ENCODE results near the gene SLC44A4.
A peak's percentile ranks its signal among the peaks of the same experiment; 100 is the strongest.
"Not testable (repeated sequence)": the region's sequence is repeated elsewhere in the genome, so short reads cannot be mapped to it uniquely, and the experiment has no call there.

The SLC44A4 gene

DNA sequence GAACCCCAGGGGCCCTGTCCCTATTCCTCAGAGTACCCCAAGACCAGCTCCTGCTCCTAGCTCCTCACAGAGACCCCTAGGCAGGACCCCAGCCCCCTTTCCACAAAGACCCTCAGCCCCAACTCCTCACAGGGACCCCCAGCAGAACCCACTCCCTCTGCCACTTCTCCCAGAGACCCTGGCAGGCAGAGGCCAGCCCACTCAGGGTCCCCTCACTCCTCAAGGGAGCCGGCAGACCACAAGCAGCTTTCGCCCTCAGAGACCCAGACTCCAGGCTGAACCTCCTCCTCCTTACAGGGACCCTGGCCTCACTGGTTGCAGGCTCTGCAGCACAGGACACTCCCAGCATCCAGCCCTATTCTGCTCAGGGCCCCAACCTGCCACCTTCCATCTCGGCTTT is 575 bp downstream of the SLC44A4 start:
- no peak for DNase-seq

DNA sequence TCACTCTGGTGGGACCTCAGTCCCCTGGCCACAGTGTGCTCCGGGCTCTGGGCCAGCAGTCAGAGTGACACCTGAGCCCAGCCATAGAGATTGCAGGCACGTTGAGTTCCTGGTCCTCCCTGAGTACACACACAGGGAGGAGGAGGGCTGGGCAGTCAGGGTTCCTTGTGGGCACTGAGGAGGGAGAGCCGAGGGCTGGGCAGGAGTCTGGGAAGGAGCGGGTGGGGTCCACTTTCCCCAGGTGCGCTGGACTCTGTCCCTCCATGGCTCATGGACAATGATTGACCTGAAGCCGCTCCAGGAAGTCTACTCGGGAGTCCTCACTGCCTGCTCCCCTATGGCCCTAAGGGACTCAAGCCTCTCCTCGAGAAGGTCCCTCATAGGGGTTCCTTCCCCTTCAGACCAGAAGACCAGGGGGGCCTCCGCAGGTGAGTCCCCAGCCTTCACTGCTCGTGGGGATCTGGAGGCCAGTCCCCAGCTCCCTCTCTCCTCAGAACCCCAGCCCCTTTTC is 1.1 kb downstream of the SLC44A4 start:
- DNase-seq: no peak

DNA sequence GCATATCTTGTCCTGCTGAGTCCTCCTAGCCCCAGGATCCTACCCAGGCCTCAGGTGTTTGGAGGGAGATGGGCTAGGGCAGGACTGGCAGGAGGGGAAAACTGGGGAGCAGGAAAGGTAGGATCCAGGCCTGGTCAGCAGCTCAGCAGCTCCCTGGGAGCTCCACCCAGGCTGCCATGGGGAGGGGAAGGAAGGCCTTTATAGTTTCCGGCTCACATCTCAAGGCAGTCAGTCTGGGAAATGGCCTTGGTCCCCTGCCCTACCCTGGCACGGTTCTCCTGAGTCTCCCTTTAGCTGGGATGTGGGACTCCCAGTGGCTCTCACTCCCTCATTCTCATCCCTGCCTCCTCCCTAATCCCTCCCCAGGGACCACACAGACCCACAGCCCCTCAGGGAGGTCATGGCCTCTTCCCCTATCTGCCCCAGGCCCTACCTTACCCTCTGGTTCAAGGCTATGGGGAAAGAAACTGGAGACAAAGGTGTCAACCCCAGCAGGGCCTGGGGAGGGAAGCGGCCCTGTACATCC is 1.6 kb downstream of the SLC44A4 start:
- no peak for DNase-seq

DNA sequence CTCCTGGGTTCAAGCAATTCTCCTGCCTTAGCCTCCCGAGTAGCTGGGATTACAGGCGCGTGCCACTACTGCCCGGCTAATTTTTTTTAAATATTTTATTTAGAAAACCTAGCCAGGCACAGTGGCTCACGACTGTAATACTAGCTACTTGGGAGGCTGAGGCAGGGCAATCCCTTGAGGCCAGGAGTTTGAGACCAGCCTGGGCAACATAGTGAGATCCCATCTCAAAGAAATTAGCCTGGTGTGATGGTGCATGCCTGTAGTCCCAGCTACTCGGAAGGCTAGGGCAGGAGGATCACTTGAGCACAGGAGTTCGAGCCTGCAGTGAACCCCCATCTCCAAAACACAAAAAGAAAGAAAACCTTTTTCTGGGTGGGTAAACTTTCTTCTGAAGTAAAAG is 2.4 kb downstream of the SLC44A4 start:
- DNase-seq: no peak

DNA sequence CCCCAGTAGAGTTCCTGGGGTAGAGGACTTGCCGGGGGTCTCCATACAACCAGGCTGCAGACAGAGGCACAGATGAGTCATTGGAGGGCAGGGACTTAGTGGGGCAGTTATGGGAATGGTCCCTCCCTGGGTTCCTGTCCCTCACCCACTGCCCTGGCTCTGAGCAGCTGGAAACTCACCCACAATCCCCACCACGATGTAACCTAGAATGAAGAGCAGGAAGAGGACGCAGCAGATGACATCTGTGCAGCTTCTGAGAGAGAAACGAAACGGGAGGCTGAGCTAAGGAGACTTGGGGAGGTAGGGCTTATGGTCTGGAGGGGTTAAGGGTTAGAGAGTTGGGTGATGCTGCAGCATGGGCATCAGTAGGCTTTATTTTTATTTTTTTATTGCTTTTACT is 2.9 kb downstream of the SLC44A4 start:
- DNase-seq: no peak

DNA sequence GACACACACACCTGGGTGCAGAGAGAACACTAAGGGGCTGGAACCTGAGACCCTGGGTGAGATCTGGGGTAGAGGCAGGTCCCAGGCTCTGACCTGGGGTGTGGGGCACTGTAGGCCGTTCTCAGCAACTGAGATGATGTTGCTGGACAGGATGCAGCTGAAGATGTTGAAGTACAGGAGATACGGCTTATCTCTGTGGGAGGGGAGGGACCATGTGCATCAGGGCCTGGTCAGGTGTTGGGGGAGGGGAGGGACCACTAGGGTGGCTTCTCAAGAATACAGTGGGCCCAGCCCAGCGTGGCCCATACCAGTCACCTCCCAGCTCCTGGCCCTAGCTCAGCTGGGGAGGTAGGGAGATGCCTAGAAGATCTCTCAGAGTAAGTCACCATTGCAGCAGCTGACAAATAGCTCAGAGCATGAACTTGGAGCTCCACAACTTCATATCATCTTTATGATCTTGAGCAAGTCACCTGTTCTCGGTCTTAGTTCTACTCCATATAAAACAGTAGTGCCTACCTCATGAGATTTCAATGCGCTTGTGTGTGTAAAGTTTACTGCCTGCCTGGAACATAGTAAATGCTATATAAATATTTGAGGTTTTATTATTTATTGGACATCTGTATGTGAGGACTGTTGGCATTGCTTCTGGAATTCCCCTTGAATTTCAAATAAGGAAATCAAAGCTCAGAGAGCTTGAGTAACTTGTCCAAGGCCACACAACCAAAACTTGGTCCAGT is 3.8 kb downstream of the SLC44A4 start:
- DNase-seq: peak; percentile 24

DNA sequence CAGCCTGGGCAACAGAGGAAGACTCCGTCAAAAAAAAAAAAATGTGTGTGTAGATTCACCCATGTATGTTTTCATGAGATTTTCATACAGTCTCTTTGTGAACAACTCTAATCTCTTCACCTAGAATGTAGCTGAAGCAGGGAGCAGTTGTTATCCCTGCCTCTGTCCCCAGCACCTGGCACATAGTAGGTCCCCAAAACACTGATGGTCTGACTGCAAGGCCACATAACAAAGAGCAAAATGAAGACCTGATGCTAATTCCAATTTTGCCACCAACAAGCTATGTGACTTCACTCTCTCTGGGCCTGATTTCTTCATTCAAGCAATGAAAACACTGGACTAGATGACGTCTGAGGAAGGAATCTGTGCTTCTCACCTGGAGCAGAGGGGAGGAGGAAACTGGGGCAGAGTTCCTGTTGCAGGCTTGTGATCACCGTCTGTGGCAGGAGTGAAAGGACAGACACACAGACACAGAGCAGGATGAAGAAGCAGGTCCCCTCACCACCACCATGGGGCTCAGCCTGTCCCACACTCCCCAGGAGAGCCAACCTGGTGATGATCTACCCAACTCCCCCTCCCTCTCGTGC is 4.6 kb downstream of the SLC44A4 start:
- no peak for DNase-seq

DNA sequence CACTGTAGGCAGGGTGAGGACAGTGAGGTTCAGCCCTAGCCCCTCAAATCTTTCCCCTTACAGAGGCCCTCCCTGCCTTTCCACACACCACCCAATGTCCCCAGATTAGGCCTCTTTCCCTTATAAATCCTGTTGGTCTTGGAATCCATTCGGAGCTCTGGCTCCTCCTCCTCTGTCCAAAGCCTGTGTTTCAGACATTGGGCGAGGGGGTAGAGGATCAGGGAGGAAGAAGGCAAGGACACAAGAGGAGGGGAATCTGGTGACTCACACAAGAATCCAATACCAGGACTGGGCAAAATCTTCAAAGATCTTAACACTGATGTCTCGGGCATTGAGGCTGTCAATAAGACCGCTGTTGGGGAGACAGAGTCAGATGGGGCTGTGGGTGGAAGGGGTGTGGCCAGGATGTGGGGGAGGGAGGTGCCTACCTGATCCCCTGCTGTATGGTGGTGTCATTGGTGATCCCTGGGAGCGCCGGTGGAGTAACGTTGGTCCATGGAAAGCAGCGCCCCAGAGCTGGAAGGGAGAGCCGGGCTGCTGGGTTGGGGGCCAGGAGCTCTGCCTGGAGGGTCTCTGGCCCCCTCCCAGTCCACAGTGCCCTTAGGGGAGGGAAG is 7.6 kb downstream of the SLC44A4 start:
- no peak for DNase-seq

DNA sequence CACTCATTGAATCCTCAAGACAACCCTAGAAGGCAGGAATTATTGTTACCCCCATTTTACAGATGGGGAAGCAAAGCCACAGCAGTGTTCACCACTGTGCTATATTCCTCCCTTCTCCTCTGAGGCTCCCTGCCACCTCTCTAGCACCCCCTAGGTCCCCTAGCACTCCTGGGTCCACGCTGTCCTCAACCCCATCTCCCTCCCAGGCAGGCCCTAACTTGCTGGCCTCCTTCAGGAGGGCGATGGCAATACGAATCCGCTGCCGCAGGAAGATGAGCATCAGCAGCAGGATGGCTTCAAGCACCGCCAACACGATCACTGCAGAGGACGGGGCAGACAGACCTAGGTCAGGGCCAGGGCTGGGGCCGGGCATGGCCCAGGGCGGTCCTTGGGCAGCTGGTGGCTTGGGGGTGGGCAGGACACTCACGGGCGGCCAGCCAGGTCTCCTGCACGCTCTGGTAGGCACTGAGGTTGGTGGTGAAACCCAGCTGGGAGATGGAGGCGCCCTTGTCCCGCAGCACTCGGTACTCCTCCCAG is 8.3 kb downstream of the SLC44A4 start:
- peak; percentile 40 for DNase-seq

DNA sequence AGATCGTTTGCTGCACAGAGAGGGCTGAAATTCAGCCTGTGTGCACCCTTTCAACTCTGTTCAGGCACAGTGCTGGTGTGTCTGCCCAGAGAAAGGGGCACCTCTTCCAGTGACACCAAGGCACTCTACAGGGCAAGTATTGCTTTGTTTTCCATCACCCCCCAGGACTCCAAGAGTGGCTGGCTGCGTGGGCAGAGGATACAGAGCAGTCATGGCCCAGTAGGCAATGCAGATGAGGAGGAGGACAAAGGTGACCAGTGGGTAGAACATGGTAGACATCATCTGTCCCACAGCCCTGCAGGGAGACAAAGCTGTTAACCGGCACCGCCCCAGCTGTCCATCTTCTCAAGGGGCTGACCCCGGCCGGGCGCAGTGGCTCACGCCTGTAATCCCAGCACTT is 9.5 kb downstream of the SLC44A4 start:
- DNase-seq: no peak

DNA sequence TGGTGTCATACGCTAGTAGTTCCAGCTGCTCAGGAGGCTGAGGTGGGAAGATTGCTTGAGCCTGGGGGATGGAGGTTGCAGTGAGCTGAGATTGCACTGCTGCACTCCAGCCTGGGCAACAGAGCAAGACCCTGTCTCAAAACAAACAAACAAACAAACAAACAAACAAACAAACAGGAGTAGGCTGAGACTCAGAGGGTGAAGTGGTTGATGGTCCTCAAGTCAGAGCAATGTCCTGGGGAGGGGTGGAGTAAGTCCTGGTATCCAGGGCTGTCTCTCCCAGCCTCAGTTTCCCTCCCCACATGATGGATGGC is 10.2 kb downstream of the SLC44A4 start:
- not testable (repeated sequence) for DNase-seq

DNA sequence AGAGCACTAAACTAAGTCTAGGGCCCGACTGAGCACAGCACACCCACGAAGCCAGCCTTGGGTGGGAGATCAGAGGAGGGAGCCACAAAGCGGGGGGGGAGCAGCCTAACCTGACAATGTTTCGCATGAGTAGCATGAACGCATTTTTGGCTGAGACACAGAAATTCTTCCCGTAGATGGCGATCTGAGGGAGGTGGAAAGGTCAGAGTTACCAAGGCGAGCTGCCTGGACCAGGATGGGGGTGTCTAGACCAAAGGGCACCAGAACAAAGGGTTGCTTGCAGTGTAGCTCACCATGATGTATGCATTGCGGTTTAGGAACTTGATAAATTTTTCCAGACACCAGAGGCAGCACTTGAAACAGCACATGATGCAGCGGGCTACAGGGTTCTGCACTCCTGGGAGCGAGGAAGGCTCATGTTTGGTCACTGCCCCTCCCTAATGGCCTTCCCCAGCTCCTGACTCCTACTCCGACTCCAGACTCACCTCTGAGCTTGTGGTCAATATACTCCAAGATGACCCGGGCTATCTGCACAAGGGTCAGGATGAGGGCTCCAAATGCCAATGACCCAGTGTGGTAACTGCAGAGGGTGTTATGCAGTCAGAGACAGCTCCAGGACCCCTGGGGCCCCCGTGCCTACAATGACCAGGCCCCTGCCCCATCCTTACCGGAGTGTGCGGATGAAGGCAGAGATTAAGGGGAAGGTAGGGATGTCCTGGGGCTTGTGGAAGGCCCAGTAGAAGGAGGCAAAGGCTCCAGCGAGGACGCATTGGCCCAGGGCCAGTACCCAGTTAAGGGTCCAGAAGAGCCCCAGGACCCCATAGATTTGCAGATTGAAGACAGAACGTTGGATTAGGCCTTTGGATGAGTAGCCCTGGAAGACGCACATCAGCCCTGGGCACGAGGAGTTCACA is 13.3 kb downstream of the SLC44A4 start:
- no peak for DNase-seq

DNA sequence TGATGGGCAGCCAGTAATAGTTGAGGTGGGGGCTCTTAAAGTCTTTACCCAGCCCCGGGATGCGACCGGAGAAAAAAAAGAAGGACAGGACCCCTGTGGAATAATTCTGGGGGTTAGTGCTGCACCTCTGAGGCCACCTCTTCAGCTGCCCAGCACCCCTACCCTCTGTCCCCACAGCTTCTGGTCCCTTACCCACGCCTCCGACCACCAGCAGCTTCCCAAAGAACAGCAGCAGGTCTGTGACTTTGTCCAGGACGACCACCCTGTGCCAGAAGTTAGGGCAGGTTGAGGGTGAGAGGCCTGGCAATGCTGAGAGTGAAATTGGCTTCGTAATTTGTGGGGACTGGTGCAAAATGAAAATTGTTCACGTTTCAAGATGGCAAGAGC is 14.0 kb downstream of the SLC44A4 start:
- no peak for DNase-seq

DNA sequence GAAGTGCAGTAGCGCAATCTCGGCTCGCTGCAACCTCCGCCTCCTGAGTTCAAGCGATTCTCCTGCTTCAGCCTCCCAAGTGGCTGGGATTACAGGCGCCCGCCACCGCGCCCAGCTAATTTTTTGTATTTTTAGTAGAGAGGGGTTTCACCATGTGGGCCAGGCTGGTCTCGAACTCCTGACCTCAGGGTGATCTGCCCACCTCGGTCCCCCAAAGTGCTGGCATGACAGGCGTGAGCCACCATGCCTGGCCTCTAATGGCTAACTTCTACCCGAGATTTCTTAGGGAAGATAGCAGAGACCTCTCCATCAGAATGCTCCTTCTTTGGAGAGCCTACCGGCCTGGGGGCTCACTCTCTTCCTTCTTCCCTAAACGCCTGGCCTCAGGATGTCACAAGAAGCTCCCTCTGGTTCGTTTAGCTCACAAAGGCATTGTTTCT is 14.7 kb downstream of the SLC44A4 start:
- DNase-seq: not testable (repeated sequence)

DNA sequence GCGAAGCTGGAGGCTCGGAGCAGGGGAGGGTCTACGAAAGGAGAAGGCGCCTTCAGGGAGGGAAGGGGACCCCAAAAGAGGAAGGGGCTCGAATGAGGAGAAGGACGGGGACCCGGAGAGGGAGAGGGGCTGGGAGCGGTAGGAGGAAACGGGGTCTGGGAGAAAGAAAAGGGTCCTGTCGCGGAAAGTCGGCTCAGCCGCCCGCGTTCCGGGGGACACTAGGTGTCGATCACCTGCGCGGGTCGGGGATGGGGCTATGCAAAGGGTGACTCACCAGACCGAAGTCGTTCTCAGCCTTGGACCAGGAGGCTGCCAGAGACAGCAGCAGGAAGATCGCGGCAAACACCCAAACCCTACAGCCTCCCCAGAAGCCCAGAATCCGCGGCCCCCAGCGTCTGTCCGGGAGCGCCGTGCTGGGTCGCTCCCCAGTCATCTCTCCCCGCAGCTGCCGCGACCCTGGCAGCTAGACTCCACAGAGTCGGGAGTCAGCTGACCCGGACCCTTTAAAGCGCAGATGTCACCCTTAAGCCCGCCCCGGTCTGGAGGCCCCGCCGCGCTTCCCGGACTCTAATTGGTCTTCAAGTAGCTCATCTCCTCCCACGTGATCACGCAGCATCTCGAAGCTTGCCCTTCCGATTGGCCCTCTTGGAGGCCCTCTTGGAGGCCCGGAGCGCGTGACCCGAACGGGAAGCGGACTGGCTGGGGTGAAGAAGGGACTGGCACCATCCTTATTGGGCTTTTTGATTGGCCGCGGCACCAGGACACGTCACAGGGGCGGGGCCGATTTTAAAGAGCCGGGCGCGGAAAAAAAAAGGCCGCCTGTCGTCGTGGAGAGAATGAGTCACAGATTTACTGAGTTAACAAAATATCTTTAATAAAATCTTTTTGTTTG is 16.2 kb downstream of the SLC44A4 start, which contains the start of gene NEU1:
TSS of gene NEU1 (minus strand) at position 478 of the 892 bp plus-strand sequence. CDS start at position 433, 45 bp downstream.
- peak; percentile 100 for DNase-seq

DNA sequence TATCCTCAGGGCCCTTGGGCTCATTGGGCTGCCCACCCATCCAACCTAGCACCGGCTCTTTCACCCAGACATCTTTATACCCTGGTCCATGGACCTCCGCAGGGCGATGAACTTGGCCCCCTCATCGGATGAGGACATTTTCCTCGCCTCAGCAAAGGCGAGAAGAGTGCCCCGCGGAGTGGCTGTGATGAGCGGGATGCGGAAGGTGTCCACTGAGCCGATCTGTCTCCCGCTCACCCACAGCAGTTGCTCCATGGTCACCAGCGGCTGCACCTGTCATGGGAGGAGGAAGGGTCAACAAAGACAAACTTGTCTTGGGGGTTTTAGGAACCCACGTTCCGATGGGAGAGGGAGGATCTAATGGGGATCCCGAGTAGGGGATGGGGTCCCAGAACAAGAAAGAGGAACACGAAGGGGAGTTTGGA is 16.9 kb downstream of the SLC44A4 start:
- no peak for DNase-seq

DNA sequence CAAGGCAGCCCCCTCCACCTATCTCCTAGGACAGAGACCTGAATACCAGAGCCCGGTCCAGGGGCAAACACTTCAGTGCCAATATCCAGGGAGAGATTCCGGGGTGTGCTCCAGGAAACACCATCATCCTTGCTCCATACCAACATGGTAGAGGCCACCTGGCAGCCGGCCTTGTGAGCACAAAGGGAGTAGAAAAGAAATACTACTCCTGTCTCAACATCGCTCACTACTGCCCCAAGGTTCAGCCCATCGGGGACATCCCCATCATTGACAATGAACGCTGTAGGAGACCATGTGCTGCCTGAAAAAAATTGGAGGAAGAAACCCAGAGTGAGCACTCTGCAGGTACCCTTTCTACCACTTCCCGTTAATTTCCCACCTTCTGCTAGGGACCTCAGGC is 17.6 kb downstream of the SLC44A4 start:
- no peak for DNase-seq

DNA sequence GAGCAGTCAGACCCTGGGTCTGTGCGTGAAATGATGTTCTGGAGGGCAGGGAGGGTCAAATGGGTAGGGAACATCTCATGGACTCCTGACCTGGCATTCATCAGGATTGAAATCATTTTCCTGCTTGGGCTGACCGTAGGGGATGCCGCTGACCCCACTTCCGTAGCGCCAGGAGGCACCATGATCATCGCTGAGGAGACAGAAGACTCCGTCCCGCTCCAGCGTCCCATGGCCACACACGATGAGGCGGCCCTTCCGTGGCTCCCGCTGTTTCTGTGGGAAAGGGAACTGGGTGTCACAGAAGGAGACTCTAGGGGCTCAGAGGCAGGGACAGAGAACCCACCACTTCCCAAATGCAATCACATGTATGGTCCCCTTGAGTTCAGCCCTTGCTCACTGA is 18.4 kb downstream of the SLC44A4 start:
- DNase-seq: no peak

DNA sequence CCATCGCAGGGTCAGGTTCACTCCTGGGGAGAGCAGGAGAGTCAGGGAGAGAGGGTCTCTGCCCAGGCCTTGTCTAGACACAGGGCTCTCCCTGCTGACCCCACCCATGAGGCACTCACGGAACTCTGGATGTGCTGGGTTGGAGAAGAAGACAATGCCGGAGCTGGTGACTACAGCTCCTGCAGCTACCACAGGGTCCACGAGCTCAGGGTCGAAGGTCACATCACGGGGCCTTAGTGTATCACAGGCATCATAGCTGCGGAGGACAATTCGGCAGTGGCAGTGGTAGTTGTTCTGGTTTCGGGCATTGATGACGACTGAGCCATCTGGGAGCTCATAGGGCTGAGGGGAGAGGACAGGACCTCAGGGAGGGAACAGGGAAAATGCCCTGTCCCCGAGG is 18.9 kb downstream of the SLC44A4 start:
- no peak for DNase-seq

DNA sequence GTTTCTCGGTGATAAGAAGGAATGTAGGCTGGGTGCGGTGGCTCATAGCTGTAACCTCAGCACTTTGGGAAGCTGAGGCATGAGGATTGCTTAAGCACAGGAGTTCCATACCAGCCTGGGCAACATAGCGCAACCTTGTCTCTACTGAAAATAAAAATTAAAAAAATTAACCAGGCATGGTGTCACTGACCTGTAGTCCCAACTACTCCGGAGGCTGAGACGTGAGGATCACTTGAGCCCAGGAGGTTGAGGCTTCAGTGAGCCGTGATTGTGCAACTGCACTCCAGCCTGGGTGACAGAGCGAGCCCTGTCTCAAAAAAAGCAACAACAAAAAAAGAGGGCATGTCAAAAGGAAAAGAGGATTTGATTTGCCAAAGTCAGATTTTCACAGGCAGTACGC is 20.1 kb downstream of the SLC44A4 start:
- DNase-seq: no peak

DNA sequence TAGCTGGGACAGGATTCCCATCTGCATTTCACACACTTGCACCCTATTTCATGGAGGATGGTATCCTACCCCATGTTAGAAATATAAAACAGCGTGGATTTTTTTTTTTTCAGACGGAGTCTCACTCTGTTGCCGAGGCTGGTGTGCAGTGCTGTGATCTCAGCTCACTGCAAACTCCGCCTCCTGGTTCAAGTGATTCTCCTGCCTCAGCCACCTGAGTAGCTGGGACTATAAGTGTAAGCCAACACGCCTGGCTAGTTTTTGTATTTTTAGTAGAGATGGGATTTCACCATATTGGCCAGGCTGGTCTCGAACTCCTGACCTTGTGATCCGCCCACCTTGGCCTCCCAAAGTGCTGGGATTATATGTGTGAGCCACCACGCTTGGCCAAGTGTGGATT is 21.0 kb downstream of the SLC44A4 start:
- DNase-seq: not testable (repeated sequence)
